ENCODE measurements around the gene PEX26.
A peak's percentile ranks its signal among the peaks of the same experiment; 100 is the strongest.
"Not testable (repeated sequence)": the region's sequence is repeated elsewhere in the genome, so short reads cannot be mapped to it uniquely, and the experiment has no call there.

Gene PEX26

GRCh38 chr22:18068381-18068988, 9.3 kb upstream of the PEX26 start:
- no peak for DNase-seq (ENCODE audit: low read depth)
- no peak overlapping the region for H3K4me3 ChIP-seq (ENCODE audit: low read depth, low read length)

- no peak overlapping the region for H3K4me3 ChIP-seq (ENCODE audit: low read depth, low read length)
- no peak for DNase-seq (ENCODE audit: low read depth)
Observed at GRCh38 chr22:18069041-18069440, 8.7 kb upstream of the PEX26 start.

- no peak overlapping the region for H3K4me3 ChIP-seq (ENCODE audit: low read depth, low read length)
- DNase-seq (ENCODE audit: low read depth): no peak
Observed at GRCh38 chr22:18070041-18070440, 7.7 kb upstream of the PEX26 start.

- no peak for DNase-seq (ENCODE audit: low read depth)
- H3K4me3 ChIP-seq (ENCODE audit: low read depth, low read length): no peak overlapping the region
Observed at GRCh38 chr22:18070556-18071306, 7.1 kb upstream of the PEX26 start.

GRCh38 chr22:18071307-18071967, 6.4 kb upstream of the PEX26 start:
- not testable (repeated sequence) for H3K4me3 ChIP-seq (ENCODE audit: low read depth, low read length); DNase-seq (ENCODE audit: low read depth)

- DNase-seq (ENCODE audit: low read depth): no peak
Observed at GRCh38 chr22:18071968-18072310, 5.9 kb upstream of the PEX26 start.

GRCh38 chr22:18073467-18073866, 4.3 kb upstream of the PEX26 start:
- no peak overlapping the region for H3K4me3 ChIP-seq (ENCODE audit: low read depth, low read length)
- no peak for DNase-seq (ENCODE audit: low read depth)

More at GRCh38 chr22:18071968-18072310, 5.9 kb upstream of the PEX26 start:
- H3K4me3 ChIP-seq (ENCODE audit: low read depth, low read length): no peak overlapping the region

GRCh38 chr22:18073927-18074326, 3.9 kb upstream of the PEX26 start:
- H3K4me3 ChIP-seq (ENCODE audit: low read depth, low read length); DNase-seq (ENCODE audit: low read depth): not testable (repeated sequence)

- DNase-seq (ENCODE audit: low read depth): no peak
- no peak overlapping the region for H3K4me3 ChIP-seq (ENCODE audit: low read depth, low read length)
Observed at GRCh38 chr22:18075101-18075719, 2.6 kb upstream of the PEX26 start.

GRCh38 chr22:18075720-18076497, 1.9 kb upstream of the PEX26 start:
- DNase-seq (ENCODE audit: low read depth): peak; percentile 63
- no peak overlapping the region for H3K4me3 ChIP-seq (ENCODE audit: low read depth, low read length)

- H3K4me3 ChIP-seq (ENCODE audit: low read depth, low read length): peak overlapping the region; percentile 99
- DNase-seq (ENCODE audit: low read depth): no peak
Observed at GRCh38 chr22:18077087-18077638, 627 bp upstream of the PEX26 start.

GRCh38 chr22:18078329-18079041, 695 bp downstream of the PEX26 start:
- peak overlapping the region; percentile 99 for H3K4me3 ChIP-seq (ENCODE audit: low read depth, low read length)
- DNase-seq (ENCODE audit: low read depth): no peak

- no peak overlapping the region for H3K4me3 ChIP-seq (ENCODE audit: low read depth, low read length)
- no peak for DNase-seq (ENCODE audit: low read depth)
Observed at GRCh38 chr22:18079706-18080233, 2.0 kb downstream of the PEX26 start.

- DNase-seq (ENCODE audit: low read depth): no peak
- no peak overlapping the region for H3K4me3 ChIP-seq (ENCODE audit: low read depth, low read length)
Observed at GRCh38 chr22:18081416-18081815, 3.6 kb downstream of the PEX26 start.

GRCh38 chr22:18082467-18082866, 4.7 kb downstream of the PEX26 start:
- DNase-seq (ENCODE audit: low read depth): no peak
- H3K4me3 ChIP-seq (ENCODE audit: low read depth, low read length): no peak overlapping the region

- DNase-seq (ENCODE audit: low read depth): no peak
- H3K4me3 ChIP-seq (ENCODE audit: low read depth, low read length): no peak overlapping the region
Observed at GRCh38 chr22:18083406-18083805, 5.6 kb downstream of the PEX26 start.

- no peak overlapping the region for H3K4me3 ChIP-seq (ENCODE audit: low read depth, low read length)
- no peak for DNase-seq (ENCODE audit: low read depth)
Observed at GRCh38 chr22:18085188-18085587, 7.4 kb downstream of the PEX26 start.

GRCh38 chr22:18087350-18087855, 9.6 kb downstream of the PEX26 start:
- no peak for DNase-seq (ENCODE audit: low read depth)
- no peak overlapping the region for H3K4me3 ChIP-seq (ENCODE audit: low read depth, low read length)

Data from skeletal muscle cell (primary cell).